Prostate gland (tissue), 2 donors: ENCODE results near the gene BRD2.

Experiments
- CTCF ChIP-seq, 4 experiments: fragments of 200-600 bp in 2 of 4; fragments of 450-650 bp in 2 of 4; sonication (generic) in 2 of 4; IDR thresholded peaks; 1 replicate in 3 of 4; 2 replicates in 1 of 4; pipeline ENCODE4 v1.5.1; 2016 to 2019; ENCODE audit warnings: antibody characterized with exemption in 4 of 4, mild to moderate bottlenecking in 2 of 4, moderate library complexity in 2 of 4
- POLR2A ChIP-seq: fragments of 450-650 bp; IDR thresholded peaks from one replicate; pipeline ENCODE4 v1.6.1; 2016; ENCODE audit warnings: antibody characterized with exemption, mild to moderate bottlenecking
- POLR2AphosphoS5 ChIP-seq: sonication (generic); formaldehyde crosslinking; IDR thresholded peaks from one replicate; pipeline ENCODE4 v1.6.1; 2017; ENCODE audit warnings: antibody characterized with exemption

- no peak for TF ChIP-seq CTCF (IDR thresholded peaks at IDR 0.05)
- no peak for TF ChIP-seq POLR2A
- TF ChIP-seq POLR2AphosphoS5, result no peak
These were observed 9.0 kb downstream of the BRD2 start for GRCh38 chr6:32977272-32977952.
